H1 (cell line): ENCODE measurements around the gene SF3A2. TPM values are rescaled to one million over a fixed set of nuclear protein-coding genes. Genes with fewer than 3 reads are reported as not detected.
A peak's percentile ranks its signal among the peaks of the same experiment; 100 is the strongest.

Source experiments
- CTCF ChIA-PET: fragments of 300-600 bp; sonication (Branson Sonifier 250); formaldehyde crosslinking; loops from one replicate; lab custom pipeline; 2021; ENCODE audit not compliant: partially characterized antibody; lab: Charles Lee
- POLR2A ChIA-PET: fragments of 300-600 bp; sonication (Branson Sonifier 250); formaldehyde crosslinking; loops from one replicate; lab custom pipeline; 2021; ENCODE audit warnings: inconsistent platforms; ENCODE audit not compliant: partially characterized antibody; lab: Charles Lee
- DNase-seq, 2 experiments: peaks; one replicate each; pipeline versions ENCODE4 v3.0.0 to v3.0.0-alpha.2; 2010 to 2022; ENCODE audit warnings: low spot score in 2 of 2, low read depth in 1 of 2, mixed read lengths in 1 of 2
- FAIRE-seq: peaks from 2 replicates; lab custom pipeline; 2011; peaks lifted over from hg19 to GRCh38; lab: Jason Lieb, UNC
- H2AFZ ChIP-seq: 2 replicates; pipeline ENCODE4 v1.8.1; 2012; ENCODE audit warnings: low read length, inconsistent platforms
- H2AK5ac ChIP-seq: 2 replicates; pipeline ENCODE4 v1.6.1; 2013; ENCODE audit warnings: low read depth, low read length
- H2BK120ac ChIP-seq: replicated peaks from 2 replicates; pipeline ENCODE3; 2013; ENCODE audit warnings: low read depth, low read length, inconsistent platforms
- H2BK12ac ChIP-seq: 2 replicates; pipeline ENCODE4 v1.6.1; 2013; ENCODE audit warnings: low read depth, low read length
- H2BK15ac ChIP-seq: 2 replicates; pipeline ENCODE4 v1.6.1; 2013; ENCODE audit warnings: low read length
- H2BK20ac ChIP-seq: 2 replicates; pipeline ENCODE4 v1.6.1; 2013; ENCODE audit warnings: low read length
- H2BK5ac ChIP-seq: 2 replicates; pipeline ENCODE4 v1.6.1; 2013; ENCODE audit warnings: low read depth, low read length
- H3K14ac ChIP-seq: 2 replicates; pipeline ENCODE4 v1.6.1; 2013; ENCODE audit warnings: inconsistent platforms; ENCODE audit not compliant: insufficient read length
- H3K18ac ChIP-seq: 2 replicates; pipeline ENCODE4 v1.6.1; 2013; ENCODE audit warnings: low read length; ENCODE audit errors: extremely low read depth
- H3K23ac ChIP-seq: 2 replicates; pipeline ENCODE4 v1.6.1; 2013; ENCODE audit warnings: inconsistent platforms; ENCODE audit not compliant: insufficient read length
- H3K23me2 ChIP-seq: 2 replicates; pipeline ENCODE4 v1.6.1; 2013; ENCODE audit warnings: low read depth, low read length
- H3K27ac ChIP-seq: 2 replicates; pipeline ENCODE4 v1.6.1; 2011; ENCODE audit warnings: low read depth, low read length, inconsistent platforms
- H3K27me3 ChIP-seq, 4 experiments: replicated peaks in 1 of 4; 1 replicate in 1 of 4; 2 replicates in 3 of 4; pipeline versions ENCODE4 v1.6.1 to v1.8.1; 2011 to 2013; ENCODE audit warnings: low read length in 3 of 4, mild to moderate bottlenecking in 3 of 4, inconsistent platforms in 2 of 4, mixed read lengths in 2 of 4, moderate library complexity in 1 of 4; ENCODE audit not compliant: control insufficient read depth in 3 of 4, insufficient read depth in 3 of 4; ENCODE audit errors: extremely low read depth in 1 of 4
- H3K36me3 ChIP-seq, 4 experiments: 2 replicates each; pipeline versions ENCODE4 v1.6.1 to v1.8.1; 2011 to 2013; ENCODE audit warnings: mild to moderate bottlenecking in 4 of 4, low read length in 3 of 4, moderate library complexity in 2 of 4, control low read depth in 1 of 4, inconsistent platforms in 1 of 4; ENCODE audit not compliant: insufficient read depth in 4 of 4, control insufficient read depth in 2 of 4
- H3K4ac ChIP-seq: replicated peaks from 2 replicates; pipeline ENCODE3; 2013; ENCODE audit warnings: low read length, low read depth, mixed read lengths, inconsistent platforms; ENCODE audit not compliant: insufficient read length
- H3K4me1 ChIP-seq, 4 experiments: replicated peaks in 1 of 4; 1 replicate in 1 of 4; 2 replicates in 3 of 4; pipeline versions ENCODE4 v1.6.1 to v1.8.1; 2011 to 2013; ENCODE audit warnings: low read length in 3 of 4, inconsistent platforms in 2 of 4, mixed read lengths in 1 of 4; ENCODE audit not compliant: insufficient read depth in 4 of 4, control insufficient read depth in 3 of 4
- H3K4me2 ChIP-seq, 2 experiments: 2 replicates each; pipeline versions ENCODE4 v1.6.1 to v1.8.1; 2011 to 2013; ENCODE audit warnings: low read depth in 2 of 2, low read length in 2 of 2, control low read depth in 1 of 2, inconsistent platforms in 1 of 2, mild to moderate bottlenecking in 1 of 2; ENCODE audit not compliant: insufficient read depth in 1 of 2
- H3K4me3 ChIP-seq, 4 experiments: fragments of 200-600, 300-600 bp in 1 of 4; sonication (generic), shearing (Covaris generic), sonication (Bioruptor Twin) in 1 of 4; 2 replicates each; pipeline versions ENCODE4 v1.5.1 to v1.8.1; 2011 to 2016; ENCODE audit warnings: low read length in 4 of 4, low read depth in 3 of 4, control low read depth in 2 of 4, inconsistent platforms in 2 of 4, mild to moderate bottlenecking in 2 of 4, mixed read lengths in 1 of 4, moderate library complexity in 1 of 4; ENCODE audit not compliant: insufficient read depth in 2 of 4; ENCODE audit errors: extremely low read depth in 1 of 4
- H3K56ac ChIP-seq: replicated peaks from 2 replicates; pipeline ENCODE3; 2013; ENCODE audit warnings: low read depth, mild to moderate bottlenecking, mixed read lengths, low read length, inconsistent platforms; ENCODE audit not compliant: insufficient read length
- H3K79me1 ChIP-seq: 2 replicates; pipeline ENCODE4 v1.6.1; 2013; ENCODE audit warnings: low read depth, low read length, control low read depth
- H3K79me2 ChIP-seq, 2 experiments: 2 replicates each; pipeline versions ENCODE4 v1.6.1 to v1.8.1; 2012 to 2013; ENCODE audit warnings: low read length in 2 of 2, mild to moderate bottlenecking in 2 of 2, inconsistent platforms in 1 of 2; ENCODE audit not compliant: insufficient read depth in 2 of 2, control insufficient read depth in 1 of 2
- H3K9ac ChIP-seq, 4 experiments: replicated peaks in 1 of 4; 1 replicate in 1 of 4; 2 replicates in 3 of 4; pipeline versions ENCODE4 v1.6.1 to v1.8.1; 2011 to 2013; ENCODE audit warnings: low read depth in 3 of 4, low read length in 3 of 4, control low read depth in 2 of 4, mild to moderate bottlenecking in 2 of 4, moderate library complexity in 2 of 4, inconsistent platforms in 1 of 4; ENCODE audit errors: extremely low read depth in 1 of 4
- H3K9me3 ChIP-seq, 2 experiments: 2 replicates each; pipeline versions ENCODE4 v1.6.1 to v1.8.1; 2012 to 2013; ENCODE audit warnings: mild to moderate bottlenecking in 2 of 2, moderate library complexity in 2 of 2, control low read depth in 1 of 2, inconsistent platforms in 1 of 2, low read depth in 1 of 2, low read length in 1 of 2, mixed read lengths in 1 of 2; ENCODE audit not compliant: insufficient read depth in 2 of 2
- H4K20me1 ChIP-seq, 2 experiments: replicated peaks in 1 of 2; 2 replicates each; pipeline versions ENCODE3 to v1.8.1; 2011 to 2013; ENCODE audit warnings: inconsistent platforms in 2 of 2, low read length in 2 of 2, mild to moderate bottlenecking in 1 of 2; ENCODE audit not compliant: insufficient read depth in 2 of 2, control insufficient read depth in 1 of 2
- H4K5ac ChIP-seq: 2 replicates; pipeline ENCODE4 v1.6.1; 2013; ENCODE audit warnings: low read length, low read depth, mixed read lengths, inconsistent platforms; ENCODE audit not compliant: insufficient read length
- H4K8ac ChIP-seq: 2 replicates; pipeline ENCODE4 v1.8.0; 2013; ENCODE audit warnings: mild to moderate bottlenecking, moderate library complexity, low read length, inconsistent platforms; ENCODE audit not compliant: insufficient read depth; ENCODE audit errors: extremely low read depth
- H4K91ac ChIP-seq: replicated peaks from 2 replicates; pipeline ENCODE3; 2013; ENCODE audit warnings: low read length, mixed read lengths, inconsistent platforms; ENCODE audit not compliant: insufficient read length
- CTCF ChIP-seq, 3 experiments: IDR thresholded peaks; 1 replicate in 2 of 3; 2 replicates in 1 of 3; pipeline versions ENCODE4 v1.5.1 to v1.6.1; 2011; ENCODE audit warnings: low read length in 3 of 3, mild to moderate bottlenecking in 3 of 3, inconsistent platforms in 2 of 3, low read depth in 1 of 3, moderate library complexity in 1 of 3; ENCODE audit not compliant: insufficient read depth in 1 of 3; ENCODE audit errors: control extremely low read depth in 1 of 3
- MAFK ChIP-seq: IDR thresholded peaks from 2 replicates; pipeline ENCODE4 v1.6.1; 2012; ENCODE audit warnings: low read depth, mild to moderate bottlenecking, improper control_type of control experiment, low read length
- RBBP5 ChIP-seq: IDR thresholded peaks from 2 replicates; pipeline ENCODE4 v1.7.1; 2012; ENCODE audit warnings: low read depth, mild to moderate bottlenecking, inconsistent platforms, low read length, moderate library complexity, borderline replicate concordance
- SP2 ChIP-seq: IDR thresholded peaks from 2 replicates; pipeline ENCODE4 v1.6.1; 2012; ENCODE audit warnings: mild to moderate bottlenecking, low read length, inconsistent platforms
- SP4 ChIP-seq: IDR thresholded peaks from 2 replicates; pipeline ENCODE4 v1.6.1; 2012; ENCODE audit warnings: low read length, inconsistent platforms
- YY1 ChIP-seq: IDR thresholded peaks from 2 replicates; pipeline ENCODE4 v1.6.1; 2011; ENCODE audit warnings: low read depth, mild to moderate bottlenecking, low read length
- WGBS, 2 experiments: shearing (Covaris generic) in 1 of 2; methylation state at CpG; one replicate each; pipeline versions ENCODE4 v1.1.6 to v1.1.7; 2013 to 2015; ENCODE audit warnings: low lambda C conversion rate in 2 of 2, mixed read lengths in 2 of 2, inconsistent platforms in 1 of 2, low coverage in 1 of 2, missing lambda C conversion rate in 1 of 2; ENCODE audit not compliant: insufficient replicate concordance in 2 of 2, insufficient coverage in 1 of 2, insufficient read length in 1 of 2; ENCODE audit errors: extremely low coverage in 1 of 2, missing lambda C conversion rate in 1 of 2; 5-methylcytosine and 5-hydroxymethylcytosine counted together
- polyA plus RNA-seq, 7 experiments: library from polyadenylated mRNA; depleted of rRNA in 3 of 7; stranded (reverse) in 5 of 7; unstranded in 2 of 7; fragments of >200 nt in 5 of 7; fragments of 200-250 nt in 2 of 7; gene quantifications; 1 replicate in 5 of 7; 2 replicates in 1 of 7; 4 replicates in 1 of 7; pipeline versions ENCODE4 v1.2.1 to v1.2.3, GENCODE V29; 2011 to 2013; ENCODE audit warnings: missing spikeins in 2 of 7, mixed read lengths in 2 of 7
- total RNA-seq: library from RNA; stranded (reverse); fragmentation: NEBNext Ultra II Directional; extraction: Animal tissue kit (Norgen Biotek cat#: 25700); gene quantifications from 2 replicates; pipeline ENCODE4 v1.2.1, GENCODE V29; 2021

Gene SF3A2
- total and polyA plus RNA-seq, 2 of the 8 experiments (the other 6 are each of a cell fraction or from before 2014, with no cell fraction given): 15.3 to 146 TPM

- POLR2A ChIA-PET: interaction anchor here (0.6 to 10.3 kb wide), 16 partner anchors 8 to 1053 kb away, joined by 3 to 206 read pairs (median 4); partner anchors contain the start of genes AMH, JSRP1, LSM7 and SPPL2B
- TF ChIP-seq RBBP5: no peak
- TF ChIP-seq SP4: no peak
- no peak for TF ChIP-seq YY1
- TF ChIP-seq MAFK: no peak
- no peak for TF ChIP-seq SP2
- TF ChIP-seq CTCF (IDR thresholded peaks at IDR 0.05; ENCODE audit: control extremely low read depth in 1 of 3, insufficient read depth in 1 of 3, low read depth in 1 of 3, low read length in 3 of 3): no peak
These were observed 1.2 kb downstream of the SF3A2 start for GRCh38 chr19:2237869-2238153.

More at GRCh38 chr19:2237869-2238153, 1.2 kb downstream of the SF3A2 start:
- H3K18ac ChIP-seq: no peak overlapping the region
- FAIRE-seq (no peak), DNase-seq (no peak)
- H3K4me1 ChIP-seq: peaks cover 0 to 24% (median 14%) of the 10 kb centered on the region in 4 experiments; a peak in 6 of 7 replicates
- H3K56ac ChIP-seq: no peak overlapping the region
- H2BK15ac ChIP-seq: no peak overlapping the region
- no peak overlapping the region for H4K91ac ChIP-seq
- no peaks in the 10 kb centered on the region for H3K9me3 ChIP-seq
- peaks cover 44 to 73% of the 10 kb centered on the region in 2 experiments for H3K79me2 ChIP-seq
- H2AK5ac ChIP-seq: no peak overlapping the region
- no peak overlapping the region for H2BK12ac ChIP-seq
- peak overlapping the region; percentile 73; the same call in 1 of the 2 replicates for H4K8ac ChIP-seq
- no peak overlapping the region for H2BK5ac ChIP-seq
- H3K23ac ChIP-seq: no peak overlapping the region
- CTCF ChIA-PET: interaction anchor here (0.7 to 4.1 kb wide), 10 partner anchors 16 to 1576 kb away, joined by 3 to 35 read pairs (median 4); no protein-coding TSS in a partner anchor
- H2BK20ac ChIP-seq: no peak overlapping the region
- no peak overlapping the region for H2BK120ac ChIP-seq
- H3K23me2 ChIP-seq: peaks cover 9% of the 10 kb centered on the region; the same call in 1 of the 2 replicates
- H3K79me1 ChIP-seq: peaks cover 29% of the 10 kb centered on the region
- H3K4me3 ChIP-seq: peak overlapping the region; percentile 58 to 81 (median 71); a peak in 4 of 8 replicates
- H3K4ac ChIP-seq: no peak overlapping the region
- H3K4me2 ChIP-seq: peak overlapping the region; percentile 7 to 93
- peaks cover 0 to 15% (median 10%) of the 10 kb centered on the region in 4 experiments; a peak in 5 of 8 replicates for H3K36me3 ChIP-seq
- H3K9ac ChIP-seq: peak overlapping the region in 1 of 4 experiments; percentile 29; a peak in 2 of 7 replicates
- no peaks in the 10 kb centered on the region for H3K27me3 ChIP-seq
- no peak overlapping the region for H3K27ac ChIP-seq
- peaks cover 31 to 44% of the 10 kb centered on the region in 2 experiments for H4K20me1 ChIP-seq
- H2AFZ ChIP-seq: no peak overlapping the region
- WGBS, 2 experiments: 86% methylated on average over 6 of the region's 6 CpGs; no CpG with 5 or more reads in 1 of the 2 experiments
- no peak overlapping the region for H4K5ac ChIP-seq
- H3K14ac ChIP-seq: no peak overlapping the region
